Activated naive CD4-positive, alpha-beta T cell treated with anti-CD3 and anti-CD28 coated beads, Interleukin-2, amount 50 U/mL, for 24 hours (primary cell): ENCODE measurements around the gene DOC2A.
"Not testable (repeated sequence)": the region's sequence is repeated elsewhere in the genome, so short reads cannot be mapped to it uniquely, and the experiment has no call there.

Experiments used
- H3K27ac Mint-ChIP-seq: one replicate; pipeline ENCODE4 v1.8.0; 2021; ENCODE audit warnings: mild to moderate bottlenecking, mixed read lengths
- H3K27me3 Mint-ChIP-seq: one replicate; pipeline ENCODE4 v1.8.0; 2021; ENCODE audit warnings: mixed read lengths
- H3K36me3 Mint-ChIP-seq: one replicate; pipeline ENCODE4 v1.8.0; 2021; ENCODE audit warnings: mixed read lengths
- H3K4me1 Mint-ChIP-seq: one replicate; pipeline ENCODE4 v1.8.0; 2021; ENCODE audit warnings: mixed read lengths
- H3K4me3 Mint-ChIP-seq: one replicate; pipeline ENCODE4 v1.8.0; 2021; ENCODE audit warnings: mild to moderate bottlenecking, mixed read lengths
- H3K9me3 Mint-ChIP-seq: one replicate; pipeline ENCODE4 v1.8.0; 2021; ENCODE audit warnings: mixed read lengths

Gene DOC2A

GRCh38 chr16:30010844-30011713 is at the start of gene DOC2A:
TSS of gene DOC2A (minus strand) at chr16:30011027. CDS start at chr16:30010222, 805 bp downstream.
- peak within 1 kb of the TSS; percentile 85 for H3K4me3 Mint-ChIP-seq
- peaks cover 5% of the 10 kb centered on the region for H3K4me1 Mint-ChIP-seq
- H3K27me3 Mint-ChIP-seq: peaks cover 5% of the 10 kb centered on the region
- H3K9me3 Mint-ChIP-seq: no peaks in the 10 kb centered on the region
- H3K27ac Mint-ChIP-seq: no peak within 1 kb of the TSS
- H3K36me3 Mint-ChIP-seq: no peaks in the 10 kb centered on the region

GRCh38 chr16:30060346-30060745 is 49.5 kb upstream of the DOC2A start:
- no peaks in the 10 kb centered on the region for H3K9me3 Mint-ChIP-seq
- peaks cover 7% of the 10 kb centered on the region for H3K4me1 Mint-ChIP-seq
- H3K4me3 Mint-ChIP-seq: no peak overlapping the region
- H3K36me3 Mint-ChIP-seq: no peaks in the 10 kb centered on the region
- no peaks in the 10 kb centered on the region for H3K27me3 Mint-ChIP-seq
- H3K27ac Mint-ChIP-seq: no peak overlapping the region

- Mint-ChIP-seq H3K36me3 (no peaks in the 10 kb centered on the region), H3K4me1 (peaks cover 22% of the 10 kb centered on the region), H3K27me3 (no peaks in the 10 kb centered on the region), H3K27ac (no peak overlapping the region), H3K4me3 (peak overlapping the region; percentile 24), H3K9me3 (no peaks in the 10 kb centered on the region)
Observed at GRCh38 chr16:30054959-30055553, 44.2 kb upstream of the DOC2A start.

- peaks cover 22% of the 10 kb centered on the region for H3K4me1 Mint-ChIP-seq
- H3K27me3 Mint-ChIP-seq: no peaks in the 10 kb centered on the region
- peak overlapping the region; percentile 51 for H3K4me3 Mint-ChIP-seq
- peak overlapping the region; percentile 62 for H3K27ac Mint-ChIP-seq
- H3K36me3 Mint-ChIP-seq: no peaks in the 10 kb centered on the region
- H3K9me3 Mint-ChIP-seq: no peaks in the 10 kb centered on the region
Observed at GRCh38 chr16:30054451-30054850, 43.6 kb upstream of the DOC2A start.

GRCh38 chr16:30053376-30054015 is 42.7 kb upstream of the DOC2A start:
- Mint-ChIP-seq H3K4me1 (peaks cover 22% of the 10 kb centered on the region), H3K27ac (no peak overlapping the region), H3K27me3 (no peaks in the 10 kb centered on the region), H3K9me3 (no peaks in the 10 kb centered on the region), H3K4me3 (peak overlapping the region; percentile 73), H3K36me3 (no peaks in the 10 kb centered on the region)

GRCh38 chr16:30052671-30053372 is 42.0 kb upstream of the DOC2A start:
- peak overlapping the region; percentile 90 for H3K27ac Mint-ChIP-seq
- no peaks in the 10 kb centered on the region for H3K36me3 Mint-ChIP-seq
- H3K4me3 Mint-ChIP-seq: peak overlapping the region; percentile 90

GRCh38 chr16:30051518-30051917 is 40.7 kb upstream of the DOC2A start:
- H3K36me3 Mint-ChIP-seq: no peaks in the 10 kb centered on the region
- peaks cover 22% of the 10 kb centered on the region for H3K4me1 Mint-ChIP-seq
- peak overlapping the region; percentile 58 for H3K4me3 Mint-ChIP-seq
- no peaks in the 10 kb centered on the region for H3K9me3 Mint-ChIP-seq
- H3K27ac Mint-ChIP-seq: peak overlapping the region; percentile 8
- H3K27me3 Mint-ChIP-seq: no peaks in the 10 kb centered on the region

More at GRCh38 chr16:30052671-30053372, 42.0 kb upstream of the DOC2A start:
- H3K4me1 Mint-ChIP-seq: peaks cover 22% of the 10 kb centered on the region
- H3K27me3 Mint-ChIP-seq: no peaks in the 10 kb centered on the region
- no peaks in the 10 kb centered on the region for H3K9me3 Mint-ChIP-seq

GRCh38 chr16:30049871-30050270 is 39.0 kb upstream of the DOC2A start:
- H3K36me3 Mint-ChIP-seq: no peaks in the 10 kb centered on the region
- no peaks in the 10 kb centered on the region for H3K27me3 Mint-ChIP-seq
- H3K4me1 Mint-ChIP-seq: peaks cover 17% of the 10 kb centered on the region
- no peaks in the 10 kb centered on the region for H3K9me3 Mint-ChIP-seq
- H3K4me3 Mint-ChIP-seq: no peak overlapping the region
- no peak overlapping the region for H3K27ac Mint-ChIP-seq

GRCh38 chr16:30046588-30046987 is 35.8 kb upstream of the DOC2A start:
- Mint-ChIP-seq H3K27me3 (no peaks in the 10 kb centered on the region), H3K4me3 (no peak overlapping the region), H3K9me3 (no peaks in the 10 kb centered on the region), H3K4me1 (peaks cover 2% of the 10 kb centered on the region), H3K36me3 (no peaks in the 10 kb centered on the region), H3K27ac (no peak overlapping the region)

GRCh38 chr16:30046178-30046577 is 35.4 kb upstream of the DOC2A start:
- Mint-ChIP-seq H3K27me3 (no peaks in the 10 kb centered on the region), H3K9me3 (no peaks in the 10 kb centered on the region), H3K36me3 (no peaks in the 10 kb centered on the region), H3K4me3 (no peak overlapping the region), H3K27ac (no peak overlapping the region), H3K4me1 (no peaks in the 10 kb centered on the region)

GRCh38 chr16:30041841-30042240 is 31.0 kb upstream of the DOC2A start:
- H3K27me3 Mint-ChIP-seq: no peaks in the 10 kb centered on the region
- no peaks in the 10 kb centered on the region for H3K9me3 Mint-ChIP-seq

GRCh38 chr16:30040690-30041089 is 29.9 kb upstream of the DOC2A start:
- H3K27me3 Mint-ChIP-seq, H3K4me3 Mint-ChIP-seq, H3K27ac Mint-ChIP-seq, H3K36me3 Mint-ChIP-seq, H3K9me3 Mint-ChIP-seq, H3K4me1 Mint-ChIP-seq: not testable (repeated sequence)

More at GRCh38 chr16:30041841-30042240, 31.0 kb upstream of the DOC2A start:
- H3K36me3 Mint-ChIP-seq: no peaks in the 10 kb centered on the region
- no peak overlapping the region for H3K4me3 Mint-ChIP-seq
- H3K4me1 Mint-ChIP-seq: no peaks in the 10 kb centered on the region
- no peak overlapping the region for H3K27ac Mint-ChIP-seq

GRCh38 chr16:30040221-30040620 is 29.4 kb upstream of the DOC2A start:
- Mint-ChIP-seq H3K27ac (no peak overlapping the region), H3K4me1 (no peaks in the 10 kb centered on the region), H3K4me3 (no peak overlapping the region), H3K9me3 (no peaks in the 10 kb centered on the region), H3K27me3 (no peaks in the 10 kb centered on the region), H3K36me3 (no peaks in the 10 kb centered on the region)

GRCh38 chr16:30033270-30033669 is 22.4 kb upstream of the DOC2A start:
- Mint-ChIP-seq H3K27ac (no peak overlapping the region), H3K4me3 (no peak overlapping the region), H3K27me3 (peaks cover 20% of the 10 kb centered on the region), H3K36me3 (peaks cover 3% of the 10 kb centered on the region), H3K9me3 (no peaks in the 10 kb centered on the region), H3K4me1 (peaks cover 11% of the 10 kb centered on the region)

GRCh38 chr16:30032083-30032819 is 21.4 kb upstream of the DOC2A start:
- Mint-ChIP-seq H3K27ac (no peak overlapping the region), H3K27me3 (peaks cover 28% of the 10 kb centered on the region), H3K4me1 (peaks cover 11% of the 10 kb centered on the region), H3K9me3 (no peaks in the 10 kb centered on the region), H3K36me3 (peaks cover 3% of the 10 kb centered on the region), H3K4me3 (peak overlapping the region; percentile 52)
